Mammary epithelial cell (primary cell): ENCODE measurements around the gene STEAP2.

Experiments used
- CTCF ChIP-seq, 2 donors: IDR thresholded peaks in 1 of 2; conservative IDR thresholded peaks in 1 of 2; 2 replicates each; pipeline ENCODE4 v1.5.1; 2011 to 2012; ENCODE audit warnings: inconsistent platforms in 2 of 2, low read length in 2 of 2, mild to moderate bottlenecking in 2 of 2, control low read depth in 1 of 2, low read depth in 1 of 2; ENCODE audit not compliant: insufficient read depth in 1 of 2; ENCODE audit errors: extremely low read depth in 1 of 2
- EZH2 ChIP-seq: IDR thresholded peaks from 2 replicates; pipeline ENCODE4 v1.6.1; 2012; ENCODE audit warnings: low read length, inconsistent platforms, borderline replicate concordance

GRCh38 chr7:90172121-90172520 is 39.4 kb upstream of the STEAP2 start:
- TF ChIP-seq CTCF (conservative IDR thresholded peaks at IDR 0.05 in 1 of 2, IDR thresholded peaks at IDR 0.05 in 1 of 2; ENCODE audit: extremely low read depth in 1 of 2, insufficient read depth in 1 of 2, low read depth in 1 of 2, low read length in 2 of 2) (no peak), EZH2 (no peak)
